ENCODE results near the gene CLCN1. TPM values are rescaled to one million over a fixed set of nuclear protein-coding genes. Genes with fewer than 3 reads are reported as not detected.
A peak's percentile ranks its signal among the peaks of the same experiment; 100 is the strongest.

CLCN1 gene
- total RNA-seq, 4 donors from 2014 or later = not detected

GRCh38 chr7:143295870-143296269, 20.0 kb upstream of the CLCN1 start:
- H3K27ac ChIP-seq (replicated peaks in 1 of 4) = no peak overlapping the region
- H3K9me3 ChIP-seq = no peaks in the 10 kb centered on the region
- no peaks in the 10 kb centered on the region for H3K27me3 ChIP-seq
- intact Hi-C loops (cut with DNase I) = no loop called here
- H3K4me1 ChIP-seq = peaks cover 5 to 25% (median 18%) of the 10 kb centered on the region in 4 donors
- peaks cover 61 to 92% (median 80%) of the 10 kb centered on the region in 4 donors for H3K36me3 ChIP-seq
- DNase-seq (ENCODE audit: extremely low spot score) = no peak
- TF ChIP-seq CTCF (IDR thresholded peaks at IDR 0.05) = no peak
- no peak for TF ChIP-seq POLR2AphosphoS5 (IDR thresholded peaks at IDR 0.05)
- no peak for TF ChIP-seq EP300 (IDR thresholded peaks at IDR 0.05)
- no peak for TF ChIP-seq POLR2A (IDR thresholded peaks at IDR 0.05; ENCODE audit: low read depth)
- H3K4me3 ChIP-seq = no peak overlapping the region

- intact Hi-C loops (cut with DNase I) = no loop called here
- no peak overlapping the region for H3K4me3 ChIP-seq
- DNase-seq (ENCODE audit: extremely low spot score) = no peak
- H3K27ac ChIP-seq (replicated peaks in 1 of 4) = no peak overlapping the region
- no peaks in the 10 kb centered on the region for H3K9me3 ChIP-seq
- TF ChIP-seq POLR2AphosphoS5 (IDR thresholded peaks at IDR 0.05) (no peak), EP300 (IDR thresholded peaks at IDR 0.05) (no peak), POLR2A (IDR thresholded peaks at IDR 0.05; ENCODE audit: low read depth) (no peak), CTCF (IDR thresholded peaks at IDR 0.05) (no peak)
- H3K36me3 ChIP-seq = peaks cover 62 to 100% (median 86%) of the 10 kb centered on the region in 4 donors
- WGBS = 48% methylated on average over 2 of the region's 2 CpGs
- no peaks in the 10 kb centered on the region for H3K27me3 ChIP-seq
- peaks cover 5 to 25% (median 11%) of the 10 kb centered on the region in 4 donors for H3K4me1 ChIP-seq
Measured at GRCh38 chr7:143296686-143297085, 19.2 kb upstream of the CLCN1 start.

- H3K27me3 ChIP-seq = no peaks in the 10 kb centered on the region
- DNase-seq (ENCODE audit: extremely low spot score) = no peak
- no peak overlapping the region for H3K4me3 ChIP-seq
- WGBS = 85% methylated on average over 2 of the region's 2 CpGs
- TF ChIP-seq EP300 (IDR thresholded peaks at IDR 0.05) (no peak), POLR2AphosphoS5 (IDR thresholded peaks at IDR 0.05) (no peak), POLR2A (IDR thresholded peaks at IDR 0.05; ENCODE audit: low read depth) (no peak), CTCF (IDR thresholded peaks at IDR 0.05) (no peak)
- peaks cover 5 to 25% (median 11%) of the 10 kb centered on the region in 4 donors for H3K4me1 ChIP-seq
- H3K27ac ChIP-seq (replicated peaks in 1 of 4) = no peak overlapping the region
- intact Hi-C loops (cut with DNase I) = no loop called here
- H3K9me3 ChIP-seq = no peaks in the 10 kb centered on the region
- H3K36me3 ChIP-seq = peaks cover 56 to 98% (median 86%) of the 10 kb centered on the region in 4 donors
Measured at GRCh38 chr7:143299346-143299745, 16.6 kb upstream of the CLCN1 start.

GRCh38 chr7:143299840-143300239, 16.1 kb upstream of the CLCN1 start:
- peaks cover 56 to 98% (median 86%) of the 10 kb centered on the region in 4 donors for H3K36me3 ChIP-seq
- WGBS = 84% methylated on average over 8 of the region's 8 CpGs

More at GRCh38 chr7:143299840-143300239, 16.1 kb upstream of the CLCN1 start:
- H3K4me1 ChIP-seq = peaks cover 5 to 25% (median 11%) of the 10 kb centered on the region in 4 donors
- intact Hi-C loops (cut with DNase I) = no loop called here
- TF ChIP-seq POLR2AphosphoS5 (IDR thresholded peaks at IDR 0.05) = no peak
- no peak for TF ChIP-seq EP300 (IDR thresholded peaks at IDR 0.05)
- TF ChIP-seq POLR2A (IDR thresholded peaks at IDR 0.05; ENCODE audit: low read depth) = no peak
- peak; percentile 22 to 67 (median 31) for TF ChIP-seq CTCF (IDR thresholded peaks at IDR 0.05)
- H3K27me3 ChIP-seq = no peaks in the 10 kb centered on the region
- H3K4me3 ChIP-seq = no peak overlapping the region
- no peaks in the 10 kb centered on the region for H3K9me3 ChIP-seq
- DNase-seq (ENCODE audit: extremely low spot score) = no peak
- H3K27ac ChIP-seq (replicated peaks in 1 of 4) = no peak overlapping the region

Data from esophagus muscularis mucosa (tissue), 4 donors.